Measurements from ENCODE around the gene EIF2AK3. TPM values are rescaled to one million over a fixed set of nuclear protein-coding genes. Genes with fewer than 3 reads are reported as not detected.

Gene EIF2AK3
- total and polyA plus RNA-seq, 2 of the 13 experiments (the other 11 are each of a cell fraction or from before 2014, with no cell fraction given): 10.3 to 30.6 TPM

- Histone ChIP-seq H3K27ac (ENCODE audit: extremely low read length, insufficient read depth, low read length) (no peak overlapping the region), H3K27me3 (ENCODE audit: control insufficient read depth in 1 of 2, insufficient read depth in 2 of 2, low read length in 2 of 2) (0 out of 5 replicates have a peak, but pooled peaks cover 0 to 8% of the 10 kb centered on the region in 2 experiments), H2AFZ (ENCODE audit: low read length) (no peak overlapping the region), H3K4me3 (replicated peaks in 1 of 3; ENCODE audit: insufficient read depth in 1 of 3, low read depth in 2 of 3, low read length in 3 of 3) (no peak overlapping the region), H3K9ac (ENCODE audit: insufficient read depth, low read depth, low read length) (no peak overlapping the region), H3K4me1 (ENCODE audit: insufficient read depth, low read length) (peaks cover 17% of the 10 kb centered on the region), H3K36me3 (replicated peaks in 1 of 2; ENCODE audit: control insufficient read depth in 1 of 2, insufficient read depth in 2 of 2, low read length in 2 of 2) (no peaks in the 10 kb centered on the region), H3K79me2 (ENCODE audit: insufficient read depth, low read length) (no peaks in the 10 kb centered on the region), H3K9me3 (ENCODE audit: low read length) (no peaks in the 10 kb centered on the region), H3K4me2 (ENCODE audit: low read depth, low read length) (no peak overlapping the region), H4K20me1 (ENCODE audit: insufficient read depth, low read length) (no peaks in the 10 kb centered on the region)
- ATAC-seq (peak; percentile 72), DNase-seq (ENCODE audit: low spot score) (peak; percentile 21), FAIRE-seq (no peak)
- CTCF ChIA-PET (ENCODE audit: low intra/inter-chr PET ratio, low total read pairs): no interaction called here
- in situ Hi-C loops (cut with HindIII; ENCODE audit: extremely low pct_ligation_motif_present, low pct_unique_long_range_greater_than_20kb) (no loop called here), intact Hi-C loops (cut with micrococcal nuclease; ENCODE audit: unreplicated experiment) (no loop called here)
- WGBS (ENCODE audit: low lambda C conversion rate): 54% methylated on average over 4 of the region's 4 CpGs
- no TSS peak for BruUV-seq (replicated peaks)
- TF ChIP-seq ZNF674 (CRISPR knock-in tag; IDR thresholded peaks at IDR 0.05; ENCODE audit: low read depth) (no peak), FOXP1 (IDR thresholded peaks at IDR 0.05) (no peak), FOXP1 (CRISPR knock-in tag; IDR thresholded peaks at IDR 0.05) (peak; percentile 25; the same call in 1 of the 2 replicates), TEAD3 (CRISPR knock-in tag; optimal IDR thresholded peaks at IDR 0.05; ENCODE audit: borderline replicate concordance) (peak; percentile 51), FOSL2 (CRISPR knock-in tag; IDR thresholded peaks at IDR 0.05) (peak; percentile 20; the same call in 1 of the 2 replicates), FOXA3 (CRISPR knock-in tag; IDR thresholded peaks at IDR 0.05) (peak; percentile 32; the same call in 1 of the 2 replicates)
- POLR2A ChIA-PET: interaction anchor here (1.3 kb wide), 1 partner anchor 320 kb away, joined by 4 read pairs; no protein-coding TSS in a partner anchor
These were observed 97.2 kb downstream of the EIF2AK3 start for GRCh38 chr2:88530081-88530480.

DNA sequence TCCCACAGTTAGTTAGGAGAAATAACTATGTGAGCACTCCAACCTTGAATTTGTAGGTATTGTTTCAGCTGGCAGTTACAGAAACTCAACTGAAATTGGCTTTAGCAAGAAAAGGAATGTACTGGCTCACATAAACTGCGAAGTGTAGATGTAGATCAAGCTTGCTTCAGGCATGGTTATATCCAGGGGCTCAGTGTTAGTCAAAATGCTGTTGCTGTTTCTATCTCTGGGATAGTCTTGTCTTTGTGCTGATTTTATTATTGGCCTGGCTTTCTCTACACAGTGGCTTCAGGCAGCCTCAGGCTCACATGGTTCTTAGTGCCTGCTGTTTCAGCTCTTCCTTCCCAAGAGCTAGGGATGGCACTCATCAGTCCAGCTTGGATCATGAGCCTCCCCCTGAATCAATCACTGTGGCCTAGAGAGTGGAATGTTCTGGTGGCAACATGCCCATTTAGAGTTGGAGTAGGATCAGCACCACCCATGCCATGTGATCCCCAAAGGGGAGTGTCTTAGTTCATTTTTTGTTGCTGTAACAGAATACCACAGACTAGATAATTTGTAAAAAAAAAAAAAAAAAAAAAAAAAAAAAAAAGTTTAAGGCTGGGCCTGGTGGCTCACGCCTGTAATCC, 105.7 kb downstream of the EIF2AK3 start:
- Histone ChIP-seq H2AFZ (ENCODE audit: low read length) (no peak overlapping the region), H3K4me1 (ENCODE audit: insufficient read depth, low read length) (no peaks in the 10 kb centered on the region), H3K4me3 (replicated peaks in 1 of 3; ENCODE audit: insufficient read depth in 1 of 3, low read depth in 2 of 3, low read length in 3 of 3) (no peak overlapping the region), H3K79me2 (ENCODE audit: insufficient read depth, low read length) (no peaks in the 10 kb centered on the region), H3K9ac (ENCODE audit: insufficient read depth, low read depth, low read length) (no peak overlapping the region), H3K27ac (ENCODE audit: extremely low read length, insufficient read depth, low read length) (no peak overlapping the region), H3K4me2 (ENCODE audit: low read depth, low read length) (no peak overlapping the region), H4K20me1 (ENCODE audit: insufficient read depth, low read length) (no peaks in the 10 kb centered on the region), H3K36me3 (replicated peaks in 1 of 2; ENCODE audit: control insufficient read depth in 1 of 2, insufficient read depth in 2 of 2, low read length in 2 of 2) (no peaks in the 10 kb centered on the region), H3K27me3 (ENCODE audit: control insufficient read depth in 1 of 2, insufficient read depth in 2 of 2, low read length in 2 of 2) (peaks cover 0 to 19% of the 10 kb centered on the region in 2 experiments; a peak in 2 of 5 replicates), H3K9me3 (ENCODE audit: low read length) (no peaks in the 10 kb centered on the region)
- ChIA-PET CTCF (ENCODE audit: low intra/inter-chr PET ratio, low total read pairs) (no interaction called here), POLR2A (no interaction called here)
- TF ChIP-seq ZNF232 (CRISPR knock-in tag; IDR thresholded peaks at IDR 0.05; ENCODE audit: borderline replicate concordance) (no peak), ZNF329 (CRISPR knock-in tag; IDR thresholded peaks at IDR 0.05; ENCODE audit: low read depth) (peak; percentile 83), SNAPC5 (CRISPR knock-in tag; IDR thresholded peaks at IDR 0.05; ENCODE audit: borderline replicate concordance) (no peak)
- no peak for FAIRE-seq
- in situ Hi-C loops (cut with HindIII; ENCODE audit: extremely low pct_ligation_motif_present, low pct_unique_long_range_greater_than_20kb): no loop called here
- no TSS peak for BruUV-seq (replicated peaks)
- 17% methylated on average over 2 of the region's 2 CpGs for WGBS (ENCODE audit: low lambda C conversion rate)
- no peak for ATAC-seq
- DNase-seq (ENCODE audit: low spot score): no peak
- intact Hi-C loops (cut with micrococcal nuclease; ENCODE audit: unreplicated experiment): no loop called here
